GM23338 (cell line): ENCODE results near the gene HRAS. TPM values are rescaled to one million over a fixed set of nuclear protein-coding genes. Genes with fewer than 3 reads are reported as not detected.

Source experiments
- ATAC-seq: fragments of 200-7000 bp; cut with Tn5 transposase; 3 replicates; pipeline ENCODE4 v1.9.1; 2020
- DNase-seq: peaks from one replicate; pipeline ENCODE4 v3.0.0-alpha.2; 2015; ENCODE audit warnings: low spot score
- H2AFZ ChIP-seq: fragments of 200-600 bp; sonication (generic); 2 replicates; pipeline ENCODE4 v1.8.0; 2016; ENCODE audit warnings: antibody characterized with exemption, mild to moderate bottlenecking, moderate library complexity
- H3F3A ChIP-seq: fragments of 200-600 bp; sonication (generic); replicated peaks from 2 replicates; pipeline ENCODE4 v1.8.0; 2017; ENCODE audit warnings: antibody characterized with exemption, mixed run types, low read depth
- H3K27ac ChIP-seq: fragments of 200-600 bp; sonication (generic); 2 replicates; pipeline ENCODE4 v1.6.1; 2016; ENCODE audit warnings: low read depth
- H3K27me3 ChIP-seq: fragments of 200-600 bp; sonication (generic); 2 replicates; pipeline ENCODE4 v1.8.0; 2016; ENCODE audit warnings: mild to moderate bottlenecking, mixed run types, moderate library complexity; ENCODE audit not compliant: insufficient read depth
- H3K36me3 ChIP-seq: fragments of 200-600 bp; sonication (generic); 2 replicates; pipeline ENCODE4 v1.8.0; 2016; ENCODE audit warnings: mild to moderate bottlenecking; ENCODE audit not compliant: insufficient read depth
- H3K4me1 ChIP-seq: fragments of 200-600 bp; sonication (generic); 2 replicates; pipeline ENCODE4 v1.8.0; 2016; ENCODE audit warnings: mild to moderate bottlenecking, moderate library complexity; ENCODE audit not compliant: insufficient read depth
- H3K4me2 ChIP-seq: fragments of 200-600 bp; sonication (generic); 2 replicates; pipeline ENCODE4 v1.7.1; 2017; ENCODE audit warnings: mixed run types
- H3K4me3 ChIP-seq: fragments of 200-600 bp; sonication (generic); 2 replicates; pipeline ENCODE4 v1.6.1; 2016; ENCODE audit warnings: mixed run types
- H3K79me2 ChIP-seq: fragments of 200-600 bp; sonication (generic); replicated peaks from 2 replicates; pipeline ENCODE4 v1.8.0; 2017; ENCODE audit warnings: mild to moderate bottlenecking; ENCODE audit not compliant: insufficient read depth
- H3K9me2 ChIP-seq: fragments of 200-600 bp; sonication (generic); 2 replicates; pipeline ENCODE4 v1.8.0; 2017; ENCODE audit not compliant: insufficient read depth
- H4K20me1 ChIP-seq: fragments of 200-600 bp; sonication (generic); replicated peaks from 2 replicates; pipeline ENCODE4 v1.8.0; 2017; ENCODE audit warnings: mild to moderate bottlenecking; ENCODE audit not compliant: insufficient read depth
- H3K27ac Mint-ChIP-seq: 2 replicates; pipeline ENCODE4 v1.8.0; 2020; ENCODE audit warnings: inconsistent platforms, mild to moderate bottlenecking, moderate library complexity, mixed read lengths
- H3K27me3 Mint-ChIP-seq: 3 replicates; pipeline ENCODE4 v1.8.0; 2022; ENCODE audit warnings: low read depth, mild to moderate bottlenecking, moderate library complexity, mixed read lengths, inconsistent platforms; ENCODE audit not compliant: insufficient read depth, poor library complexity
- H3K36me3 Mint-ChIP-seq: 3 replicates; pipeline ENCODE4 v1.8.0; 2021; ENCODE audit warnings: low read depth, mild to moderate bottlenecking, inconsistent platforms, moderate library complexity, mixed read lengths
- H3K4me1 Mint-ChIP-seq: 3 replicates; pipeline ENCODE4 v1.8.0; 2020; ENCODE audit warnings: mild to moderate bottlenecking, inconsistent platforms, mixed read lengths
- H3K4me3 Mint-ChIP-seq: 3 replicates; pipeline ENCODE4 v1.8.0; 2021; ENCODE audit warnings: moderate library complexity, mild to moderate bottlenecking, inconsistent platforms, mixed read lengths
- H3K9me3 Mint-ChIP-seq: 3 replicates; pipeline ENCODE4 v1.8.0; 2020; ENCODE audit warnings: moderate library complexity, mild to moderate bottlenecking, inconsistent platforms, mixed read lengths
- CREB1 ChIP-seq: fragments of 250-450 bp; sonication (Bioruptor Pico); IDR thresholded peaks from 2 replicates; pipeline ENCODE4 v1.5.0; 2020; ENCODE audit warnings: low read depth, mild to moderate bottlenecking, moderate library complexity
- EZH2 ChIP-seq: fragments of 200-600 bp; sonication (generic); IDR thresholded peaks from one replicate; pipeline ENCODE4 v1.8.0; 2017; ENCODE audit warnings: antibody characterized with exemption, mild to moderate bottlenecking, low read depth; ENCODE audit not compliant: unreplicated experiment
- JUNB ChIP-seq: IDR thresholded peaks from one replicate; pipeline ENCODE4 v1.6.1; 2016; ENCODE audit warnings: antibody characterized with exemption; ENCODE audit not compliant: unreplicated experiment
- NANOG ChIP-seq: IDR thresholded peaks from 2 replicates; pipeline ENCODE4 v1.6.1; 2016; ENCODE audit warnings: antibody characterized with exemption, borderline replicate concordance
- POLR2AphosphoS5 ChIP-seq: IDR thresholded peaks from 2 replicates; pipeline ENCODE4 v1.6.1; 2016; ENCODE audit warnings: antibody characterized with exemption, low read depth
- REST ChIP-seq: IDR thresholded peaks from one replicate; pipeline ENCODE4 v1.6.1; 2018; ENCODE audit warnings: antibody characterized with exemption; ENCODE audit not compliant: unreplicated experiment
- ZNF114 ChIP-seq: fragments of 250-450 bp; sonication (Bioruptor Pico); IDR thresholded peaks from 2 replicates; pipeline ENCODE4 v1.5.0; 2020; ENCODE audit warnings: mild to moderate bottlenecking, moderate library complexity
- ZNF331 ChIP-seq: fragments of 250-450 bp; sonication (Bioruptor Pico); IDR thresholded peaks from 2 replicates; pipeline ENCODE4 v1.5.0; 2020; ENCODE audit warnings: low read depth, mild to moderate bottlenecking, moderate library complexity
- polyA plus RNA-seq: library from polyadenylated mRNA; unstranded; fragments of >200 nt; fragmentation: Nextera tagmentation; extraction: Ambion mirVana; gene quantifications from 2 replicates; pipeline ENCODE4 v1.2.1, GENCODE V29; 2016
- total RNA-seq: library from RNA; depleted of rRNA; stranded (reverse); fragments of >200 nt; shearing (Covaris generic); gene quantifications from 2 replicates; pipeline ENCODE4 v1.2.3, GENCODE V29; 2014
- TF ChIP-seq, protein P1 (sequence below): fragments of 250-450 bp; sonication (Bioruptor Pico); IDR thresholded peaks from 2 replicates; pipeline ENCODE4 v1.5.0; 2020; ENCODE audit warnings: mild to moderate bottlenecking, moderate library complexity

HRAS gene
- total and polyA plus RNA-seq, 2 experiments from 2014 or later, result 37.9 to 48.7 TPM

DNA sequence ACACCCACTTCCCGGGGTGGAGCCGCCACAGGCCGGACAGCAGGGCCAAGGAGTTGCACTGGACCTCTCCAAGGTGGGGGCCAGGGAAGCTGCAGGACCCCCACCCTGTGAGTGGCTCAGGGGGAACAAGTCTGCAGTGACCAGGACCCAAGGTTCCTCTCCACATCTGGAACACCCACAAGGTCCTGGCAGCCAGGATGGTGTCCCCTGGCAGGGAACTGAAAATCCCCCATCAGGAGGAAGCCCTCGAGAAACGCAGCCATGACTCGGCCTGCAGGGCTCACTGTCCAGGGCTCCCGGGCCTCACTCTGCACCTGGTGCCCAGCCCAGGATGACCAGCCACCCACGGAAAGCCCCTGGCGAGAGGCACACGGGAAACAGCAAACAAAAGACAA, 39.8 kb downstream of the HRAS start (continued):
- TF ChIP-seq ZNF114 (CRISPR knock-in tag), result no peak
- TF ChIP-seq ZNF331 (CRISPR knock-in tag), result no peak
- TF ChIP-seq NANOG, result no peak
- TF ChIP-seq EZH2, result no peak
- TF ChIP-seq, protein P1, sequence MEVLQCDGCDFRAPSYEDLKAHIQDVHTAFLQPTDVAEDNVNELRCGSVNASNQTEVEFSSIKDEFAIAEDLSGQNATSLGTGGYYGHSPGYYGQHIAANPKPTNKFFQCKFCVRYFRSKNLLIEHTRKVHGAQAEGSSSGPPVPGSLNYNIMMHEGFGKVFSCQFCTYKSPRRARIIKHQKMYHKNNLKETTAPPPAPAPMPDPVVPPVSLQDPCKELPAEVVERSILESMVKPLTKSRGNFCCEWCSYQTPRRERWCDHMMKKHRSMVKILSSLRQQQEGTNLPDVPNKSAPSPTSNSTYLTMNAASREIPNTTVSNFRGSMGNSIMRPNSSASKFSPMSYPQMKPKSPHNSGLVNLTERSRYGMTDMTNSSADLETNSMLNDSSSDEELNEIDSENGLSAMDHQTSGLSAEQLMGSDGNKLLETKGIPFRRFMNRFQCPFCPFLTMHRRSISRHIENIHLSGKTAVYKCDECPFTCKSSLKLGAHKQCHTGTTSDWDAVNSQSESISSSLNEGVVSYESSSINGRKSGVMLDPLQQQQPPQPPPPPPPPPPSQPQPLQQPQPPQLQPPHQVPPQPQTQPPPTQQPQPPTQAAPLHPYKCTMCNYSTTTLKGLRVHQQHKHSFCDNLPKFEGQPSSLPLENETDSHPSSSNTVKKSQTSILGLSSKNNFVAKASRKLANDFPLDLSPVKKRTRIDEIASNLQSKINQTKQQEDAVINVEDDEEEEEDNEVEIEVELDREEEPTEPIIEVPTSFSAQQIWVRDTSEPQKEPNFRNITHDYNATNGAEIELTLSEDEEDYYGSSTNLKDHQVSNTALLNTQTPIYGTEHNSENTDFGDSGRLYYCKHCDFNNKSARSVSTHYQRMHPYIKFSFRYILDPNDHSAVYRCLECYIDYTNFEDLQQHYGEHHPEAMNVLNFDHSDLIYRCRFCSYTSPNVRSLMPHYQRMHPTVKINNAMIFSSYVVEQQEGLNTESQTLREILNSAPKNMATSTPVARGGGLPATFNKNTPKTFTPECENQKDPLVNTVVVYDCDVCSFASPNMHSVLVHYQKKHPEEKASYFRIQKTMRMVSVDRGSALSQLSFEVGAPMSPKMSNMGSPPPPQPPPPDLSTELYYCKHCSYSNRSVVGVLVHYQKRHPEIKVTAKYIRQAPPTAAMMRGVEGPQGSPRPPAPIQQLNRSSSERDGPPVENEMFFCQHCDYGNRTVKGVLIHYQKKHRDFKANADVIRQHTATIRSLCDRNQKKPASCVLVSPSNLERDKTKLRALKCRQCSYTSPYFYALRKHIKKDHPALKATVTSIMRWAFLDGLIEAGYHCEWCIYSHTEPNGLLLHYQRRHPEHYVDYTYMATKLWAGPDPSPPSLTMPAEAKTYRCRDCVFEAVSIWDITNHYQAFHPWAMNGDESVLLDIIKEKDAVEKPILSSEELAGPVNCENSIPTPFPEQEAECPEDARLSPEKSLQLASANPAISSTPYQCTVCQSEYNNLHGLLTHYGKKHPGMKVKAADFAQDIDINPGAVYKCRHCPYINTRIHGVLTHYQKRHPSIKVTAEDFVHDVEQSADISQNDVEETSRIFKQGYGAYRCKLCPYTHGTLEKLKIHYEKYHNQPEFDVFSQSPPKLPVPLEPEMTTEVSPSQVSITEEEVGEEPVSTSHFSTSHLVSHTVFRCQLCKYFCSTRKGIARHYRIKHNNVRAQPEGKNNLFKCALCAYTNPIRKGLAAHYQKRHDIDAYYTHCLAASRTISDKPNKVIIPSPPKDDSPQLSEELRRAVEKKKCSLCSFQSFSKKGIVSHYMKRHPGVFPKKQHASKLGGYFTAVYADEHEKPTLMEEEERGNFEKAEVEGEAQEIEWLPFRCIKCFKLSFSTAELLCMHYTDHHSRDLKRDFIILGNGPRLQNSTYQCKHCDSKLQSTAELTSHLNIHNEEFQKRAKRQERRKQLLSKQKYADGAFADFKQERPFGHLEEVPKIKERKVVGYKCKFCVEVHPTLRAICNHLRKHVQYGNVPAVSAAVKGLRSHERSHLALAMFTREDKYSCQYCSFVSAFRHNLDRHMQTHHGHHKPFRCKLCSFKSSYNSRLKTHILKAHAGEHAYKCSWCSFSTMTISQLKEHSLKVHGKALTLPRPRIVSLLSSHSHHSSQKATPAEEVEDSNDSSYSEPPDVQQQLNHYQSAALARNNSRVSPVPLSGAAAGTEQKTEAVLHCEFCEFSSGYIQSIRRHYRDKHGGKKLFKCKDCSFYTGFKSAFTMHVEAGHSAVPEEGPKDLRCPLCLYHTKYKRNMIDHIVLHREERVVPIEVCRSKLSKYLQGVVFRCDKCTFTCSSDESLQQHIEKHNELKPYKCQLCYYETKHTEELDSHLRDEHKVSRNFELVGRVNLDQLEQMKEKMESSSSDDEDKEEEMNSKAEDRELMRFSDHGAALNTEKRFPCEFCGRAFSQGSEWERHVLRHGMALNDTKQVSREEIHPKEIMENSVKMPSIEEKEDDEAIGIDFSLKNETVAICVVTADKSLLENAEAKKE (CRISPR knock-in tag), result no peak

DNA sequence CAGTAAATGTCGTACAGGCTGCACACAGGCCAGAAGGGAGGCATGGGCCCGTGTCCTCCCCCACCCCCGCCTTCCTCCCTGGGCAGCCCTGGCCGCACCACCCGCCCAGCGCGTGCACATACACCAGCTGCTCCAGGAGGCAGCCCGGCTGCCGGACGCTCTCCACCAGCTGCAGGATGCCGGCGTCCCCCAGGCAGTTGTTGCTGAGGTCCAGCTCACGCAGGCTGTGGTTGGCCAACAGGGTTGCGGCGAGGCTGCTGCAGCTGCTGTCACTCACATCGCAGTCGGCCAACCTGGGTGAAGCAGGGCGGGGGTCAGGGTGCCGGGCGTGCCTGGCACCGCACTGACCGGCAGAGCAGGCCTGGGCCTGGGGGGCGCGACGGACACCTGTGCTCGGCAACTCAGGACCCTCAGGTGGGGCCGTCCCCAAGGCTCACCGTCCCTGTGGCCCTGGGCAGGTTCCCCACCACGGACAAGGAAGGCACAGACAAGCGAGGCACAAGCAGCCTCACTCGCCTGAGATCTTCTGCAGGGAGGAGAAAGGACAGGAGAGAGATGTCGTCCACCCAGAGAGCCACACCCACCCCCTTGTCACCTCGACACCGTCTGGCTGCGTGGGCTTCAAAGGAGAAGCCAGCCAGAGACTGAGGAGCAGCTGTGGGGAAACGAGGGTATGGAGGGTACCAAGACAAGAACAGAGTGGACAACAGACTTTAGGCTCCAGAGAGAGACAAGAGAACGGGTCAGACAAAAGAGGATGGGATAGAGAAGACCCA, 40.4 kb downstream of the HRAS start:
- H3K4me3 ChIP-seq, result no peak overlapping the region
- H3K36me3 Mint-ChIP-seq, result peaks cover 52% of the 10 kb centered on the region
- peak; percentile 15; the same call in 2 of the 3 replicates for ATAC-seq
- H3K27me3 ChIP-seq, result no peaks in the 10 kb centered on the region
- no peaks in the 10 kb centered on the region for H3K79me2 ChIP-seq
- H3K27me3 Mint-ChIP-seq, result peaks cover 18% of the 10 kb centered on the region
- no peak overlapping the region for H2AFZ ChIP-seq
- H3K4me2 ChIP-seq, result no peak overlapping the region
- H3K36me3 ChIP-seq, result no peaks in the 10 kb centered on the region
- H3K4me3 Mint-ChIP-seq, result no peak overlapping the region
- no peak for DNase-seq
- H3K27ac Mint-ChIP-seq, result no peak overlapping the region
- H3K4me1 ChIP-seq, result no peaks in the 10 kb centered on the region
- no peak overlapping the region for H3K27ac ChIP-seq
- H3K9me3 Mint-ChIP-seq, result peaks cover 21% of the 10 kb centered on the region
- H3K9me2 ChIP-seq, result no peaks in the 10 kb centered on the region
- H3F3A ChIP-seq, result 0 out of 2 replicates have a peak, but pooled peaks cover 8% of the 10 kb centered on the region
- no peaks in the 10 kb centered on the region; the same call in 2 of the 3 replicates for H3K4me1 Mint-ChIP-seq
- no peaks in the 10 kb centered on the region for H4K20me1 ChIP-seq
- TF ChIP-seq REST (no peak), ZNF331 (CRISPR knock-in tag) (no peak), JUNB (no peak), CREB1 (CRISPR knock-in tag) (no peak), ZNF114 (CRISPR knock-in tag) (no peak), EZH2 (no peak), POLR2AphosphoS5 (no peak)
